HL-60 (cell line): ENCODE results near the gene ZNF18.

Experiments
- GABPA ChIP-seq: IDR thresholded peaks from 2 replicates; pipeline ENCODE4 v1.6.1; 2012; ENCODE audit warnings: low read depth
- POLR2AphosphoS5 ChIP-seq: IDR thresholded peaks from 2 replicates; pipeline ENCODE4 v1.6.1; 2012; ENCODE audit warnings: low read depth
- SPI1 ChIP-seq: IDR thresholded peaks from 2 replicates; pipeline ENCODE4 v1.6.1; 2012; ENCODE audit warnings: low read depth, mild to moderate bottlenecking, borderline replicate concordance
- TF ChIP-seq, protein P1 (sequence below): IDR thresholded peaks from one replicate; pipeline ENCODE4 v1.5.1; 2011; ENCODE audit warnings: low read length, control low read depth, inconsistent platforms; ENCODE audit not compliant: insufficient read depth
- TF ChIP-seq, protein P2 (sequence below): IDR thresholded peaks from 2 replicates; pipeline ENCODE4 v1.6.1; 2012; ENCODE audit warnings: low read depth; ENCODE audit not compliant: insufficient replicate concordance

DNA sequence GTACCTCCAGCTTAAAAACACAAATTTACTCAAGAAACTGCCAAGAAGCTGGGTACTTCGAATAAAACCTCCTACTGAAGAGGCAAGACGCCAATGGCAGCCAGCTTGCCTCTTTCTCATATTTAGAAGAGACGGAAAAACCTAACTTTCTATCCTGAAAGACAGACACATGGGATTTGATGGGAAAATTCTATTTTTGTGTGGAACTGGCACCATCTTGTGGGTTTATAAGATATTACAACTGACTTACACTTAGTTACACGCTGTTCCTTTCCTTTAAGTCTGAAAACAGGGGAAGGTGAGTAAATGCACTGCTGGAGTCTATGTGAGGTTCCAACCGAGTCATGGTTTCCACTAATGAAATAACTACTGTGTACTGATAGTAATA, 10.3 kb downstream of the ZNF18 start:
- TF ChIP-seq POLR2AphosphoS5 (no peak), GABPA (no peak), SPI1 (no peak)
- TF ChIP-seq, protein P1, sequence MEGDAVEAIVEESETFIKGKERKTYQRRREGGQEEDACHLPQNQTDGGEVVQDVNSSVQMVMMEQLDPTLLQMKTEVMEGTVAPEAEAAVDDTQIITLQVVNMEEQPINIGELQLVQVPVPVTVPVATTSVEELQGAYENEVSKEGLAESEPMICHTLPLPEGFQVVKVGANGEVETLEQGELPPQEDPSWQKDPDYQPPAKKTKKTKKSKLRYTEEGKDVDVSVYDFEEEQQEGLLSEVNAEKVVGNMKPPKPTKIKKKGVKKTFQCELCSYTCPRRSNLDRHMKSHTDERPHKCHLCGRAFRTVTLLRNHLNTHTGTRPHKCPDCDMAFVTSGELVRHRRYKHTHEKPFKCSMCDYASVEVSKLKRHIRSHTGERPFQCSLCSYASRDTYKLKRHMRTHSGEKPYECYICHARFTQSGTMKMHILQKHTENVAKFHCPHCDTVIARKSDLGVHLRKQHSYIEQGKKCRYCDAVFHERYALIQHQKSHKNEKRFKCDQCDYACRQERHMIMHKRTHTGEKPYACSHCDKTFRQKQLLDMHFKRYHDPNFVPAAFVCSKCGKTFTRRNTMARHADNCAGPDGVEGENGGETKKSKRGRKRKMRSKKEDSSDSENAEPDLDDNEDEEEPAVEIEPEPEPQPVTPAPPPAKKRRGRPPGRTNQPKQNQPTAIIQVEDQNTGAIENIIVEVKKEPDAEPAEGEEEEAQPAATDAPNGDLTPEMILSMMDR, result no peak
- TF ChIP-seq, protein P2, sequence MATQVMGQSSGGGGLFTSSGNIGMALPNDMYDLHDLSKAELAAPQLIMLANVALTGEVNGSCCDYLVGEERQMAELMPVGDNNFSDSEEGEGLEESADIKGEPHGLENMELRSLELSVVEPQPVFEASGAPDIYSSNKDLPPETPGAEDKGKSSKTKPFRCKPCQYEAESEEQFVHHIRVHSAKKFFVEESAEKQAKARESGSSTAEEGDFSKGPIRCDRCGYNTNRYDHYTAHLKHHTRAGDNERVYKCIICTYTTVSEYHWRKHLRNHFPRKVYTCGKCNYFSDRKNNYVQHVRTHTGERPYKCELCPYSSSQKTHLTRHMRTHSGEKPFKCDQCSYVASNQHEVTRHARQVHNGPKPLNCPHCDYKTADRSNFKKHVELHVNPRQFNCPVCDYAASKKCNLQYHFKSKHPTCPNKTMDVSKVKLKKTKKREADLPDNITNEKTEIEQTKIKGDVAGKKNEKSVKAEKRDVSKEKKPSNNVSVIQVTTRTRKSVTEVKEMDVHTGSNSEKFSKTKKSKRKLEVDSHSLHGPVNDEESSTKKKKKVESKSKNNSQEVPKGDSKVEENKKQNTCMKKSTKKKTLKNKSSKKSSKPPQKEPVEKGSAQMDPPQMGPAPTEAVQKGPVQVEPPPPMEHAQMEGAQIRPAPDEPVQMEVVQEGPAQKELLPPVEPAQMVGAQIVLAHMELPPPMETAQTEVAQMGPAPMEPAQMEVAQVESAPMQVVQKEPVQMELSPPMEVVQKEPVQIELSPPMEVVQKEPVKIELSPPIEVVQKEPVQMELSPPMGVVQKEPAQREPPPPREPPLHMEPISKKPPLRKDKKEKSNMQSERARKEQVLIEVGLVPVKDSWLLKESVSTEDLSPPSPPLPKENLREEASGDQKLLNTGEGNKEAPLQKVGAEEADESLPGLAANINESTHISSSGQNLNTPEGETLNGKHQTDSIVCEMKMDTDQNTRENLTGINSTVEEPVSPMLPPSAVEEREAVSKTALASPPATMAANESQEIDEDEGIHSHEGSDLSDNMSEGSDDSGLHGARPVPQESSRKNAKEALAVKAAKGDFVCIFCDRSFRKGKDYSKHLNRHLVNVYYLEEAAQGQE, result no peak
